Activated CD4-positive, alpha-beta T cell treated with anti-CD3 and anti-CD28 coated beads, Interleukin-2, amount 50 U/mL, for 1 hour (primary cell): ENCODE data around the gene PDLIM4.

Experiments
- DNase-seq: peaks from one replicate; pipeline ENCODE4 v3.0.0-alpha.2; 2020

Gene PDLIM4, protein sequence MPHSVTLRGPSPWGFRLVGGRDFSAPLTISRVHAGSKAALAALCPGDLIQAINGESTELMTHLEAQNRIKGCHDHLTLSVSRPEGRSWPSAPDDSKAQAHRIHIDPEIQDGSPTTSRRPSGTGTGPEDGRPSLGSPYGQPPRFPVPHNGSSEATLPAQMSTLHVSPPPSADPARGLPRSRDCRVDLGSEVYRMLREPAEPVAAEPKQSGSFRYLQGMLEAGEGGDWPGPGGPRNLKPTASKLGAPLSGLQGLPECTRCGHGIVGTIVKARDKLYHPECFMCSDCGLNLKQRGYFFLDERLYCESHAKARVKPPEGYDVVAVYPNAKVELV

GRCh38 chr5:132257131-132258101, at the start of gene PDLIM4:
PDLIM4 (plus strand) TSS chr5:132257696; CDS start chr5:132257735, 39 bp downstream.
- no peak for DNase-seq

DNA sequence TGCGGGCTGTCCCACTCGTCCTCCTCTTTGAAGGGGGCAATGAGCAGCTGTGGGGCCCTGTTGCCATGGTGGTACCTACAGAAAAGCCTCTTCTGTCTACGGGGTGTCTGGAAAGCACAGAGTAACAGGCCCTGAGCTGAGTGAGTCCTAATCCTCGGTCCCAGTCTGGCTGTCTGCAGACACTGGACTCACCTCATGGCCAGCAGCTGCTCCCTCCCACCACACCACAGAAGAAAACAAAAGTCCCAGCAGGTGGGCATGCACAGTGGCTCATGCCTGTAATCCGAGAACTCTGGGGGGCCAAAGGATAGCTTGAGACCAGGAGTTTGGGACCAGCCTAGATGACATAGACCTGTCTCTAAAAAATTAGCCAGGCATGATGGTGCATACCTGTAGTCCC, 49.7 kb upstream of the PDLIM4 start:
- no peak for DNase-seq

DNA sequence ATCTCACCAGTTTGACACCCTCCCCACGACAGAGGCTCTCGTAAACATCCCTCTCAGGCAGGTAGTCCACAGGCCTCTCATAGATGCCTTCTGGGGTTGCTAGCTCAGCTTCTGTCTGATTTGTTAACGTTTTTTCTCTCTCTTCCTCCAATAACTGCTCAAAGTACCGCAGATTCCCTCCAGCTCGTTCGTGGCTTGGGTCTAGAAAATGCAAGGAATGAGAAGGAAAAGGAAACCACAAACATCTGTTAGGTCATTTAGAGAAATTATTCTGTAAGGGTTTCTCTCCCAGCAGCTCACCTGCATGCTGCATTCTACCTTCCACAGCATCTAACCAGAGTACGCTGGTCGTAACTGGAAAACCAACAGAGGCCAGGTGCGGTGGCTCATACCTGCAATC, 48.4 kb upstream of the PDLIM4 start:
- DNase-seq: no peak

GRCh38 chr5:132209901-132210545, 47.5 kb upstream of the PDLIM4 start:
- no peak for DNase-seq

- no peak for DNase-seq
These were observed 46.6 kb upstream of the PDLIM4 start for GRCh38 chr5:132210944-132211343.

GRCh38 chr5:132211787-132212186, 45.7 kb upstream of the PDLIM4 start:
- no peak for DNase-seq

GRCh38 chr5:132213666-132214065, 43.8 kb upstream of the PDLIM4 start:
- no peak for DNase-seq

DNA sequence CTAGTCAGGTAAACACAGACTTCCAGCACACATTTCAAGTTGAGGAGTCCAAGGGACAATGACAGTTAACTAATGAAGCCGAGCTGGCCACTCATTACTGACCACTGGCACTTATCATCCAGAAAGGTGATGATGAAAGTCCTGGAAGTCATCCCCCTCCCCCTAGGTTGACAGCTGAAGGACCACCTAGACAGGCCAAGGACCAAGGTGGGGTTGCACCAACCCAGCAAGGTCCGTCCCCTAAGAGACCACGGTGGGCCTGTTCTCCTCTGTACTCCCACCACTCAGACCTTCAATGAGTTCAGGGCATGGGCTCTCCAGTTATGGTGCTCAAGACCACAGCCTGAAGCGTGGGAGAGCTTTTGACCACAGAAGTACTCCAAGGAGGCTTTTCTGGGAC, 43.0 kb upstream of the PDLIM4 start:
- no peak for DNase-seq

- no peak for DNase-seq
These were observed 42.2 kb upstream of the PDLIM4 start for GRCh38 chr5:132215329-132215728.

DNA sequence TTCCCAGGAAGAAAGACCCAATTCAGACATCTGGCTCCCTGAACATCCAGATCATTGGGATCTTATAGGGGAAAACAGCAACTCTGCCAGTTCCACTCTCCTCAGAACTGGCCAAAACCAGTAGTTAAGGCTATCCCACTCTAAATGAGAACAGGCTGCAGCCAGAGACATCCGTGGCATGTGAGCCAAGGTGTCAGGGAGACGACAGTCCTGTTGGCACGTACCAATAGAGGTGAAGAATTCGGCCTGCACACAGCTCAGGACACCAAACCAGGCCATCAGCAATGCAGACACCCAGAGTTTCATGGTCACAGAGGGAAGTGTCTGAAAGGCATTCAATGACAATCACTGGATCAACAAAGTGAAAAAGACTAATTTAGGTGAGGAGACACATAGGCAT, 39.2 kb upstream of the PDLIM4 start:
- DNase-seq: no peak

GRCh38 chr5:132219289-132219970, 38.1 kb upstream of the PDLIM4 start:
- no peak for DNase-seq

GRCh38 chr5:132219981-132220380, 37.5 kb upstream of the PDLIM4 start:
- no peak for DNase-seq

DNA sequence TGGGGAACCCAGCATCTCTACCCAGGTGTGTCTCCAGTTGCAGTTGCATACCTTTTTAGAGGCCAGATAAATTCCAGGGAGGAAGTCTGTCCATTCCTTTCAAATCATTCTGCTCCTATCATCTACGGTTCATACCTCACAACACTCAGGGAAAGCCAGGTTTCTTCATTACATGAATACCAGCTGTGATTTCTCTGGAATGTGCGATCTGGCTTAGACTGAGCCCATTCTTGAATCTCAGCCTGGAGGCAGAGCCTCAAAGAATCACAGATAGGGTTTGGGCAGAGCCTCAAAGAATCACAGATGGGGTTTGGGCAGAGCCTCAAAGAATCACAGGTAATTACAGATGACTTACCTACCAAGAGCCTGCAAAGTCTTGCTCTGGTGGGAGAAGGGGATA, 37.0 kb upstream of the PDLIM4 start:
- no peak for DNase-seq

DNA sequence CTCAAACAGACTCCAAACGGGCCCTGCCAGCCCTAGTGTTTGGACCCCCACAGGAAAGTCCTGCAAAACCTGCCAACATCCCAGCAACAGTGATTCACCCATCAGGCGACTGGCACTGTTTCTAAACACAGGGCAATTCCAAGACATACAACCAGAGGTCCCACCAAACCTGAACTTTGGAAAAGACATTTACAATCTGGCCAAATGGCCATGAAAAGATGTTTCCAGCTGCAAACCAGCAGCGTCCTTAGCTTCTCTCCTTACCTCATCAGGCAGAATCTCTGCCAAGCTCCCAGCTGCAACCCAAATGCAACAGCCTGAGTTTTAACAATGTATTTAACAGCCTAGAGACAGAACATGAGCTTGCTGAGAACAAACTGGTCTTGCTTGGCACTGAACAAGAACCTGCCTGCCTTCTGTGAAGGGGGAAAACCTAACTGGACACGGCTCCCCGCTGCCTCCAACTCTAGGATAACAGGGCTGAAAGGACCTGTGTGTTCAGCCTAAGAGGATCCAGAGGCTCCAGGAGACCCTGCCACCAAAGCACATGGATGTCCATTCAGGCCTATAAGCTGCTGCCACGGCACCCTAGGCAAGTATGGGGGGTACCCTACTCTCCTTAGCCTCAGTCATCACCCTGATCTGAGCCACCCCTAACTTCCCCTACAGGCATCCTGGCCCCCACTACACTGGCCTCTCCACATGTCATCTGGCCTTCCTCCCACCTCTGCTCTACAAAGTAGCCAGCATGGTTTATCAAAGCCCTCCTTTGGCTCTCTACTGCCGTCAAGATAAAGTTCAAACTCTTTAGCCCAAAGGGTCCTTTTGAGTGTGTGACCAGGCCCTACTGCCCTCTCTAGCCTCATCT, 35.5 kb upstream of the PDLIM4 start:
- no peak for DNase-seq

- DNase-seq: no peak
These were observed 34.9 kb upstream of the PDLIM4 start for GRCh38 chr5:132222649-132223038.

DNA sequence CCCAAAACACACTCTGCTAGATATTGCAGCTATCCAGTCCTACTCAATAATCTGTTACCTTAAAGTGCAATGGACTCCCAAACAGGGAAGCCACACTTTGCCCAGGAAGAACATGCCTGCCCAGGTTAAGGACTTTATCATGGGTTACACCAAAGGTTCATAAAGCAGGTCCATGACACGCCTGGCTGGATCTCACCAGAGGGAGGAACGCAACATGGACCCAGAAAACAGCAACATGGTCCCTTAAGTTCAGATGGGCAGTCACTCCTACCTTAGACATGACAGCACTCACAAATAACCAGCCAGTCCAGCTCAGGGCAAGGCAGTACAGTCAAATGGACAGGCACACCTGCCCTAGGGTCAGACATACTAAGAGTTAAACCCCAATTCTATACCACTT, 33.6 kb upstream of the PDLIM4 start:
- no peak for DNase-seq

GRCh38 chr5:132224716-132225115, 32.8 kb upstream of the PDLIM4 start:
- DNase-seq: no peak

DNA sequence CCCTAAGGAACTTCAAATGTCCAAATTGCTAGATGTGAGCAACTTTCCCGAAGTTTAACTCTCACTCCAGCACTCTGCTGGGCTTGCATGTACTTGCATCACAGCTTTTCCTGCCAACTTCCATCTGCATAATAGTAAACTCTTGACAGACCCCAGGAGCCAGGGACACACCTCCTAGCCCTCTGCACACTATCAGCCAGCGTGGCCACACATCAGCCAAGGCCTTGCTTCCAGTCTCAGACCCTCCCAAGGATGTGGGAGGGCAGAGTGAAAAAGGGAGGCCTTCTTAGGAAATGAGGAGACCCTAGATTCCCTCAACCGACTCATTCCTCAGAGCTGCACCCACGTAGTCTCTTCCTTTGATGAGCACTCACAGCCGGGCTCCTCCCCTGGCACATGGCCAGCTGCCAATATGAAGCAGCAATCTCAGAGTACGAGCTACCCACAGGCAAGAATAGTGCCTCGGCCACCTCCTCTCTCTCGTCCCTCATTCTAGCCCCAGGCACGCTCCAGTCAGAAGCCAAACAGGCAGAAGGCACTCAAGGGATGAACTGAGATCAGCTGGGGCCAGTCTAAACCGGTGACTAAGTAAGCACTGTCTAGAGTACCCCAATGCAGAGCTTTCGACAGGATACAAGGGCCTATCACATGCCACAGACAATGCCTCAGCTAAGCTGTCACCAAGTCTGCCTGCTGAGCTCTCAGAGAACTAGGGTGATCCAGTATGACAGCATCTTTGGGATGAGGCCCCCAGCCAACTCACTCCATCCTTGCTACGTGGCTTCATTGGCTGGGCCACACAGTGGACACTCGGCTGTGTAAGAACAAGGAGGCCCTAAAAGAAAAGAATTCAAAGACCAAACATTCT, 32.1 kb upstream of the PDLIM4 start:
- peak; percentile 12 for DNase-seq

DNA sequence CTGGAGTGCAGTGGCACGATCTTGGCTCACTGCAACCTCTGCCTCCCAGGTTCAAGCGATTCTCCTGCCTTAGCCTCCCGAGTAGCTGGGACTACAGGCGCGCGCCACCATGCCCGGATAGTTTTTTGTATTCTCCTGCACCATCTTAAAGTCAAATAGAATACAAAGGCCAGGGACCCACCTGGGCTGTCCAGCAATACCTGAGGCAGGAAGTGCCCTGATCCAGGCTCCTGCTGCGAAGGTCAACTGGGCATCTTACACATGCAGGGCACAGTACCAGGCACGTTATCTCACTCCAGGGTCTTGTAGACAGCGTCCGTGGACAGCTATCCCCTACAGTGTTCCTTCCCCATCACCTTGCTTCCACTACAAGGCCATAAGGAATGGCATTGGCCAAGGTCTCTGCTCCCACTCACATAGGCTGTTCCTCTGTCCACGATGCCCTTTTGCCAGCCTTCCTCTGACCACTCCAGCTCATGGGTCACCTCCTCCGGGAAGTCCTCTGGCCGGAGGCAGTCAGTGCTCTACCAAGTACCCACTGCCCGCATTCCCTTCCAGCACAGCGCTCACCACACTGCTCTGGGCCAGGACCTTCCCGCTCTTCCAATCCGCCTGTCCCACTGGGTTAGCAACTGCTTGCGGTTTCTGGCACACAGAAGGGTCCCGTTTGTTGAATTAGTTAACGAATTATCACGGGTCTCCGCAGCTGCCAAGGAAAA, 30.8 kb upstream of the PDLIM4 start:
- DNase-seq: no peak

- DNase-seq: no peak
These were observed 30.3 kb upstream of the PDLIM4 start for GRCh38 chr5:132227235-132227484.
